SK-N-SH (cell line): ENCODE data around the gene PPM1L. TPM values are rescaled to one million over a fixed set of nuclear protein-coding genes. Genes with fewer than 3 reads are reported as not detected.

ENCODE experiments used
- CTCF ChIA-PET: fragments of 300-600, 350-600 bp; formaldehyde crosslinking; extraction: SDS; loops from one replicate; lab custom pipeline; 2021; lab: Yijun Ruan, JAX
- POLR2A ChIA-PET: fragments of 350-600 bp; sonication (Branson Sonifier 250); formaldehyde crosslinking; extraction: SDS; loops from one replicate; lab custom pipeline; 2020; ENCODE audit warnings: antibody characterized with exemption, inconsistent platforms; lab: Yijun Ruan, JAX
- DNase-seq: peaks from one replicate; pipeline ENCODE4 v3.0.0; 2012
- H2AFZ ChIP-seq: fragments of 200-600 bp; sonication (generic); 2 replicates; pipeline ENCODE4 v1.8.1; 2016; ENCODE audit warnings: antibody characterized with exemption, mild to moderate bottlenecking, low read depth
- H3F3A ChIP-seq: fragments of 200-600 bp; sonication (generic); replicated peaks from 2 replicates; pipeline ENCODE3; 2016; ENCODE audit warnings: antibody characterized with exemption, mild to moderate bottlenecking; ENCODE audit not compliant: insufficient read depth
- H3K27ac ChIP-seq, 2 experiments: fragments of 200-500 bp in 1 of 2; fragments of 200-600 bp in 1 of 2; sonication (Bioruptor generic) in 1 of 2; sonication (generic), shearing (Covaris generic) in 1 of 2; 2 replicates each; pipeline versions ENCODE4 v1.5.1 to v1.6.1; 2014 to 2016; ENCODE audit warnings: low read depth in 2 of 2, inconsistent platforms in 1 of 2, low read length in 1 of 2, mild to moderate bottlenecking in 1 of 2, mixed read lengths in 1 of 2
- H3K27me3 ChIP-seq: fragments of 200-600 bp; sonication (generic), shearing (Covaris generic); 2 replicates; pipeline ENCODE4 v1.6.1; 2016; ENCODE audit warnings: mixed run types; ENCODE audit not compliant: insufficient read depth
- H3K36me3 ChIP-seq, 2 experiments: fragments of 200-500 bp in 1 of 2; fragments of 200-600 bp in 1 of 2; sonication (Bioruptor generic) in 1 of 2; sonication (generic) in 1 of 2; replicated peaks in 1 of 2; 2 replicates each; pipeline versions ENCODE3 to v1.5.1; 2014 to 2016; ENCODE audit warnings: low read length in 1 of 2, mild to moderate bottlenecking in 1 of 2; ENCODE audit not compliant: insufficient read depth in 2 of 2, control insufficient read depth in 1 of 2
- H3K4me1 ChIP-seq, 2 experiments: fragments of 200-500 bp in 1 of 2; fragments of 200-600 bp in 1 of 2; sonication (Bioruptor generic) in 1 of 2; sonication (generic), shearing (Covaris generic) in 1 of 2; 2 replicates each; pipeline versions ENCODE4 v1.5.1 to v1.6.1; 2014 to 2016; ENCODE audit warnings: low read depth in 1 of 2, low read length in 1 of 2, mixed run types in 1 of 2; ENCODE audit not compliant: insufficient read depth in 2 of 2, control insufficient read depth in 1 of 2
- H3K4me2 ChIP-seq: fragments of 200-600 bp; sonication (generic), shearing (Covaris generic); 2 replicates; pipeline ENCODE4 v1.6.1; 2017; ENCODE audit warnings: mixed run types
- H3K4me3 ChIP-seq, 2 experiments: fragments of 200-500 bp in 1 of 2; fragments of 200-600 bp in 1 of 2; sonication (Bioruptor generic) in 1 of 2; sonication (generic), shearing (Covaris generic) in 1 of 2; 2 replicates each; pipeline versions ENCODE4 v1.5.1 to v1.8.1; 2014 to 2016; ENCODE audit warnings: low read depth in 2 of 2, inconsistent platforms in 1 of 2, low read length in 1 of 2, mild to moderate bottlenecking in 1 of 2, mixed read lengths in 1 of 2, moderate library complexity in 1 of 2
- H3K79me2 ChIP-seq: fragments of 200-600 bp; sonication (generic); 2 replicates; pipeline ENCODE4 v1.8.1; 2017; ENCODE audit warnings: mild to moderate bottlenecking; ENCODE audit not compliant: insufficient read depth
- H3K9ac ChIP-seq: fragments of 200-600 bp; sonication (generic); 2 replicates; pipeline ENCODE4 v1.6.1; 2017; ENCODE audit warnings: mixed run types
- H3K9me2 ChIP-seq: fragments of 200-600 bp; sonication (generic); 2 replicates; pipeline ENCODE4 v1.6.1; 2017; ENCODE audit warnings: mixed run types
- H3K9me3 ChIP-seq: fragments of 200-600 bp; sonication (generic); 2 replicates; pipeline ENCODE4 v1.6.1; 2017; ENCODE audit warnings: mixed run types, mild to moderate bottlenecking, moderate library complexity
- H4K20me1 ChIP-seq: fragments of 200-600 bp; sonication (generic); 2 replicates; pipeline ENCODE4 v1.6.1; 2017; ENCODE audit warnings: mild to moderate bottlenecking, mixed run types; ENCODE audit not compliant: insufficient read depth
- CHD2 ChIP-seq: fragments of 150-350 bp; IDR thresholded peaks from 2 replicates; pipeline ENCODE4 v1.6.1; 2018; ENCODE audit warnings: low read length; ENCODE audit not compliant: partially characterized antibody
- CTCF ChIP-seq: fragments of 200-600 bp; sonication (generic); IDR thresholded peaks from 2 replicates; pipeline ENCODE4 v1.6.1; 2017; ENCODE audit warnings: antibody characterized with exemption, mild to moderate bottlenecking, moderate library complexity
- ELF1 ChIP-seq: IDR thresholded peaks from 2 replicates; pipeline ENCODE4 v1.4.0; 2012
- EP300 ChIP-seq, 2 experiments: IDR thresholded peaks; 2 replicates each; pipeline versions ENCODE4 v1.4.0 to v1.6.1; 2012; ENCODE audit warnings: borderline replicate concordance in 1 of 2, low read depth in 1 of 2, low read length in 1 of 2
- EZH2phosphoT487 ChIP-seq: fragments of 200-600 bp; sonication (generic); IDR thresholded peaks from 2 replicates; pipeline ENCODE4 v1.6.1; 2017; ENCODE audit warnings: low read depth, mixed run types, mild to moderate bottlenecking, antibody characterized with exemption, moderate library complexity, borderline replicate concordance
- FOXJ3 ChIP-seq: sonication (generic); formaldehyde crosslinking; IDR thresholded peaks from 2 replicates; pipeline ENCODE4 v1.5.1; 2020; ENCODE audit warnings: mild to moderate bottlenecking, missing genetic modification reagents
- FOXM1 ChIP-seq: IDR thresholded peaks from 2 replicates; pipeline ENCODE4 v1.4.0; 2012; ENCODE audit warnings: low read depth, mild to moderate bottlenecking
- MAX ChIP-seq: IDR thresholded peaks from 2 replicates; pipeline ENCODE4 v1.4.0; 2012; ENCODE audit warnings: low read depth
- MEF2A ChIP-seq: IDR thresholded peaks from 2 replicates; pipeline ENCODE4 v1.4.0; 2012; ENCODE audit warnings: low read depth, borderline replicate concordance
- MXI1 ChIP-seq: IDR thresholded peaks from 2 replicates; pipeline ENCODE4 v1.6.1; 2012; ENCODE audit warnings: mild to moderate bottlenecking, low read depth, low read length, improper control_type of control experiment
- NRF1 ChIP-seq: IDR thresholded peaks from 2 replicates; pipeline ENCODE4 v1.6.1; 2012; ENCODE audit warnings: low read depth, mild to moderate bottlenecking, low read length
- POLR2AphosphoS5 ChIP-seq: IDR thresholded peaks from 2 replicates; pipeline ENCODE4 v1.6.1; 2012; ENCODE audit warnings: low read depth, low read length
- RAD21 ChIP-seq: IDR thresholded peaks from 2 replicates; pipeline ENCODE4 v1.6.1; 2012; ENCODE audit warnings: mild to moderate bottlenecking, low read length
- TCF12 ChIP-seq: IDR thresholded peaks from 2 replicates; pipeline ENCODE4 v1.4.0; 2012
- TEAD4 ChIP-seq: IDR thresholded peaks from 2 replicates; pipeline ENCODE4 v1.4.0; 2012; ENCODE audit warnings: mild to moderate bottlenecking, borderline replicate concordance; ENCODE audit not compliant: insufficient read depth
- USF2 ChIP-seq: fragments of 150-350 bp; IDR thresholded peaks from 2 replicates; pipeline ENCODE4 v1.6.1; 2017; ENCODE audit warnings: antibody characterized with exemption, low read length, low read depth, borderline replicate concordance
- ZBTB33 ChIP-seq: IDR thresholded peaks from 2 replicates; pipeline ENCODE4 v1.4.0; 2012; ENCODE audit warnings: low read depth, borderline replicate concordance
- WGBS: methylation state at CpG from one replicate; pipeline ENCODE4 v1.1.6; 2017; ENCODE audit warnings: low lambda C conversion rate; 5-methylcytosine and 5-hydroxymethylcytosine counted together
- polyA plus RNA-seq, 3 experiments: library from polyadenylated mRNA; depleted of rRNA; stranded (reverse); fragments of >200 nt; gene quantifications; 2 replicates each; pipeline ENCODE4 v1.2.3, GENCODE V29; 2012

The PPM1L gene
- polyA plus RNA-seq, 1 of the 3 experiments (the other 2 are of a cell fraction) = 0.16 TPM

- Histone ChIP-seq H3K36me3 (no peaks in the 10 kb centered on the region), H3K9me3 (no peaks in the 10 kb centered on the region), H3K9ac (no peak overlapping the region), H3K79me2 (no peaks in the 10 kb centered on the region), H3K9me2 (no peaks in the 10 kb centered on the region), H3K4me3 (no peak overlapping the region), H3K4me2 (no peak overlapping the region), H3K27me3 (no peaks in the 10 kb centered on the region), H2AFZ (no peak overlapping the region), H3K27ac (no peak overlapping the region), H3K4me1 (peaks cover 0 to 2% of the 10 kb centered on the region in 2 experiments; a peak in 1 of 4 replicates), H4K20me1 (no peaks in the 10 kb centered on the region), H3F3A (no peaks in the 10 kb centered on the region)
- ChIA-PET CTCF (interaction anchor here (1.3 kb wide), 1 partner anchor 76 kb away, joined by 3 read pairs; no protein-coding TSS in a partner anchor), POLR2A (no interaction called here)
- whole genome bisulfite sequencing = 36% methylated on average over 2 of the region's 2 CpGs
- no peak for DNase-seq
- TF ChIP-seq TEAD4 (no peak), FOXM1 (no peak), CTCF (no peak), POLR2AphosphoS5 (no peak), EZH2phosphoT487 (no peak), ELF1 (no peak), EP300 (IDR thresholded peaks at IDR 0.05; ENCODE audit: borderline replicate concordance in 1 of 2, low read depth in 1 of 2, low read length in 1 of 2) (no peak), CHD2 (no peak), TCF12 (no peak), MXI1 (no peak), FOXJ3 (CRISPR knock-in tag) (no peak), RAD21 (no peak)
Measured at GRCh38 chr3:161017971-161018370, 261.9 kb downstream of the PPM1L start.

- no peak overlapping the region for H3K27ac ChIP-seq
- H3F3A ChIP-seq = no peaks in the 10 kb centered on the region
- H3K36me3 ChIP-seq = no peaks in the 10 kb centered on the region
- no peaks in the 10 kb centered on the region for H3K79me2 ChIP-seq
- H3K4me3 ChIP-seq = no peak overlapping the region
- no peaks in the 10 kb centered on the region for H3K9me3 ChIP-seq
- no peaks in the 10 kb centered on the region for H4K20me1 ChIP-seq
- no peak overlapping the region for H3K9ac ChIP-seq
- no peak overlapping the region for H2AFZ ChIP-seq
- CTCF ChIA-PET = interaction anchor here (2.0 to 2.4 kb wide), 2 partner anchors 9 to 11 kb away, joined by 5 to 6 read pairs; no protein-coding TSS in a partner anchor
- no peaks in the 10 kb centered on the region for H3K27me3 ChIP-seq
- no peak overlapping the region for H3K4me2 ChIP-seq
- no peak for DNase-seq
- POLR2A ChIA-PET = no interaction called here
- no peaks in the 10 kb centered on the region for H3K9me2 ChIP-seq
- H3K4me1 ChIP-seq = peaks cover 0 to 2% of the 10 kb centered on the region in 2 experiments; a peak in 1 of 4 replicates
- no peak for TF ChIP-seq MEF2A
- no peak for TF ChIP-seq NRF1
- TF ChIP-seq FOXM1 = no peak
- no peak for TF ChIP-seq TEAD4
- TF ChIP-seq FOXJ3 (CRISPR knock-in tag) = no peak
- no peak for TF ChIP-seq ZBTB33
- TF ChIP-seq MAX = no peak
- TF ChIP-seq USF2 = no peak
- TF ChIP-seq, all 33 proteins: peak for 0
Measured at GRCh38 chr3:161020256-161020655, 264.2 kb downstream of the PPM1L start.
